Measurements from ENCODE around the gene TBP. TPM values are rescaled to one million over a fixed set of nuclear protein-coding genes. Genes with fewer than 3 reads are reported as not detected.

Gene TBP
- total and polyA plus RNA-seq, 2 donors, result 11.4 to 13.7 TPM

GRCh38 chr6:170553534-170554012 is 596 bp upstream of the TBP start:
- peak; percentile 68 for DNase-seq (ENCODE audit: extremely low spot score)
- Histone ChIP-seq H3K4me1 (ENCODE audit: insufficient read depth) (peaks cover 1% of the 10 kb centered on the region), H3K4me3 (ENCODE audit: low read depth, low read length) (peak overlapping the region; percentile 84), H3K27ac (ENCODE audit: low read depth) (peak overlapping the region; percentile 72), H3K36me3 (ENCODE audit: insufficient read depth) (peaks cover 3% of the 10 kb centered on the region)
- WGBS, result under 1% methylated on average over 13 of the region's 13 CpGs

- DNase-seq (ENCODE audit: extremely low spot score), result no peak
- Histone ChIP-seq H3K4me3 (ENCODE audit: low read depth, low read length) (peak overlapping the region; percentile 84), H3K27ac (ENCODE audit: low read depth) (peak overlapping the region; percentile 93), H3K36me3 (ENCODE audit: insufficient read depth) (peaks cover 3% of the 10 kb centered on the region), H3K4me1 (ENCODE audit: insufficient read depth) (peaks cover 1% of the 10 kb centered on the region)
- WGBS, result 3% methylated on average over 7 of the region's 7 CpGs
Observed at GRCh38 chr6:170554796-170555137, 598 bp downstream of the TBP start.

- no peak overlapping the region for H3K27ac ChIP-seq (ENCODE audit: low read depth)
- WGBS, result 61% methylated on average over 3 of the region's 3 CpGs
- DNase-seq (ENCODE audit: extremely low spot score), result no peak
- peaks cover 1% of the 10 kb centered on the region for H3K4me1 ChIP-seq (ENCODE audit: insufficient read depth)
- peak overlapping the region; percentile 84 for H3K4me3 ChIP-seq (ENCODE audit: low read depth, low read length)
- peaks cover 3% of the 10 kb centered on the region for H3K36me3 ChIP-seq (ENCODE audit: insufficient read depth)
Observed at GRCh38 chr6:170555305-170555704, 1.1 kb downstream of the TBP start.

- Histone ChIP-seq H3K4me1 (ENCODE audit: insufficient read depth) (no peaks in the 10 kb centered on the region), H3K27ac (ENCODE audit: low read depth) (no peak overlapping the region), H3K4me3 (ENCODE audit: low read depth, low read length) (no peak overlapping the region), H3K36me3 (ENCODE audit: insufficient read depth) (peaks cover 3% of the 10 kb centered on the region)
- 95% methylated on average over 4 of the region's 4 CpGs for WGBS
- no peak for DNase-seq (ENCODE audit: extremely low spot score)
Observed at GRCh38 chr6:170561555-170561954, 7.4 kb downstream of the TBP start.

GRCh38 chr6:170564936-170565530 is 10.9 kb downstream of the TBP start:
- no peak overlapping the region for H3K4me3 ChIP-seq (ENCODE audit: low read depth, low read length)
- H3K4me1 ChIP-seq (ENCODE audit: insufficient read depth), result no peaks in the 10 kb centered on the region
- H3K36me3 ChIP-seq (ENCODE audit: insufficient read depth), result no peaks in the 10 kb centered on the region
- no peak overlapping the region for H3K27ac ChIP-seq (ENCODE audit: low read depth)
- no peak for DNase-seq (ENCODE audit: extremely low spot score)
- WGBS, result 96% methylated on average over 8 of the region's 8 CpGs

- no peak overlapping the region for H3K4me3 ChIP-seq (ENCODE audit: low read depth, low read length)
- 78% methylated on average over 2 of the region's 2 CpGs for WGBS
- H3K4me1 ChIP-seq (ENCODE audit: insufficient read depth), result no peaks in the 10 kb centered on the region
- peaks cover 5% of the 10 kb centered on the region for H3K36me3 ChIP-seq (ENCODE audit: insufficient read depth)
- no peak for DNase-seq (ENCODE audit: extremely low spot score)
- H3K27ac ChIP-seq (ENCODE audit: low read depth), result no peak overlapping the region
Observed at GRCh38 chr6:170572704-170573466, 18.7 kb downstream of the TBP start.

- 75% methylated on average over 1 of the region's 1 CpG for WGBS
Observed at GRCh38 chr6:170575250-170575649, 21.1 kb downstream of the TBP start.

GRCh38 chr6:170578909-170579308 is 24.7 kb downstream of the TBP start:
- Histone ChIP-seq H3K36me3 (ENCODE audit: insufficient read depth) (peaks cover 6% of the 10 kb centered on the region), H3K4me1 (ENCODE audit: insufficient read depth) (no peaks in the 10 kb centered on the region), H3K27ac (ENCODE audit: low read depth) (no peak overlapping the region), H3K4me3 (ENCODE audit: low read depth, low read length) (no peak overlapping the region)
- DNase-seq (ENCODE audit: extremely low spot score), result no peak

More at GRCh38 chr6:170575250-170575649, 21.1 kb downstream of the TBP start:
- no peak for DNase-seq (ENCODE audit: extremely low spot score)
- H3K4me1 ChIP-seq (ENCODE audit: insufficient read depth), result no peaks in the 10 kb centered on the region
- no peak overlapping the region for H3K27ac ChIP-seq (ENCODE audit: low read depth)
- peaks cover 9% of the 10 kb centered on the region for H3K36me3 ChIP-seq (ENCODE audit: insufficient read depth)
- H3K4me3 ChIP-seq (ENCODE audit: low read depth, low read length), result no peak overlapping the region

GRCh38 chr6:170583756-170584180 is 29.6 kb downstream of the TBP start:
- Histone ChIP-seq H3K27ac (ENCODE audit: low read depth) (peak overlapping the region; percentile 90), H3K4me3 (ENCODE audit: low read depth, low read length) (peak overlapping the region; percentile 90), H3K4me1 (ENCODE audit: insufficient read depth) (no peaks in the 10 kb centered on the region), H3K36me3 (ENCODE audit: insufficient read depth) (peaks cover 3% of the 10 kb centered on the region)
- DNase-seq (ENCODE audit: extremely low spot score), result no peak
- 1% methylated on average over 12 of the region's 12 CpGs for WGBS

GRCh38 chr6:170584181-170584953 is 30.2 kb downstream of the TBP start, which contains the start of gene PDCD2:
Gene PDCD2, minus strand, starts transcription at chr6:170584637. Its CDS starts 56 bp downstream, at chr6:170584581.
- peak; percentile 74 for DNase-seq (ENCODE audit: extremely low spot score)
- Histone ChIP-seq H3K4me1 (ENCODE audit: insufficient read depth) (no peaks in the 10 kb centered on the region), H3K36me3 (ENCODE audit: insufficient read depth) (peaks cover 2% of the 10 kb centered on the region), H3K27ac (ENCODE audit: low read depth) (peak within 1 kb of the TSS; percentile 95), H3K4me3 (ENCODE audit: low read depth, low read length) (peak within 1 kb of the TSS; percentile 90)
- under 1% methylated on average over 81 of the region's 81 CpGs for WGBS

GRCh38 chr6:170584954-170585498 is 30.9 kb downstream of the TBP start:
- 5% methylated on average over 6 of the region's 6 CpGs for WGBS
- peak; percentile 28 for DNase-seq (ENCODE audit: extremely low spot score)

GRCh38 chr6:170590725-170591124 is 36.6 kb downstream of the TBP start:
- no peak overlapping the region for H3K4me3 ChIP-seq (ENCODE audit: low read depth, low read length)
- no peak overlapping the region for H3K27ac ChIP-seq (ENCODE audit: low read depth)
- DNase-seq (ENCODE audit: extremely low spot score), result no peak
- no peaks in the 10 kb centered on the region for H3K36me3 ChIP-seq (ENCODE audit: insufficient read depth)
- no peaks in the 10 kb centered on the region for H3K4me1 ChIP-seq (ENCODE audit: insufficient read depth)
- 82% methylated on average over 1 of the region's 1 CpG for WGBS

More at GRCh38 chr6:170584954-170585498, 30.9 kb downstream of the TBP start:
- peak overlapping the region; percentile 95 for H3K27ac ChIP-seq (ENCODE audit: low read depth)
- H3K4me3 ChIP-seq (ENCODE audit: low read depth, low read length), result peak overlapping the region; percentile 90
- no peaks in the 10 kb centered on the region for H3K4me1 ChIP-seq (ENCODE audit: insufficient read depth)
- H3K36me3 ChIP-seq (ENCODE audit: insufficient read depth), result peaks cover 2% of the 10 kb centered on the region

GRCh38 chr6:170596426-170596825 is 42.3 kb downstream of the TBP start:
- Histone ChIP-seq H3K4me1 (ENCODE audit: insufficient read depth) (no peaks in the 10 kb centered on the region), H3K36me3 (ENCODE audit: insufficient read depth) (no peaks in the 10 kb centered on the region), H3K27ac (ENCODE audit: low read depth) (no peak overlapping the region), H3K4me3 (ENCODE audit: low read depth, low read length) (no peak overlapping the region)
- no peak for DNase-seq (ENCODE audit: extremely low spot score)

Measured in urinary bladder (tissue), 4 donors.